K562 (cell line): ENCODE results near the gene CREM. TPM values are rescaled to one million over a fixed set of nuclear protein-coding genes. Genes with fewer than 3 reads are reported as not detected.
A peak's percentile ranks its signal among the peaks of the same experiment; 100 is the strongest.

Source experiments
- ARID1B ChIP-seq: fragments of 450-650 bp; IDR thresholded peaks from 2 replicates; pipeline ENCODE4 v1.6.1; 2016; ENCODE audit warnings: antibody characterized with exemption, mild to moderate bottlenecking, inconsistent platforms
- ATF4 ChIP-seq: fragments of 450-650 bp; formaldehyde crosslinking; IDR thresholded peaks from 2 replicates; pipeline ENCODE4 v1.4.0; 2022; ENCODE audit warnings: mild to moderate bottlenecking, moderate library complexity
- ATF7 ChIP-seq: fragments of 450-650 bp; IDR thresholded peaks from 2 replicates; pipeline ENCODE4 v1.7.1; 2014; ENCODE audit warnings: mild to moderate bottlenecking, moderate library complexity
- CUX1 ChIP-seq: fragments of 200-800 bp; sonication (Bioruptor generic); IDR thresholded peaks from 2 replicates; pipeline ENCODE4 v1.6.1; 2016; ENCODE audit warnings: missing genetic modification characterization, missing compliant biosample characterization
- DPF2 ChIP-seq: fragments of 450-650 bp; IDR thresholded peaks from 2 replicates; pipeline ENCODE4 v1.6.1; 2016
- HIVEP1 ChIP-seq: fragments of 250-450 bp; sonication (Bioruptor Pico); IDR thresholded peaks from 2 replicates; pipeline ENCODE4 v1.4.0; 2020; ENCODE audit warnings: mild to moderate bottlenecking
- HMG20A ChIP-seq: fragments of 450-650 bp; formaldehyde crosslinking; conservative IDR thresholded peaks from 2 replicates; pipeline ENCODE4 v1.4.0; 2020; ENCODE audit warnings: mild to moderate bottlenecking, mixed read lengths
- JUN ChIP-seq, 2 experiments: sonication (generic) in 1 of 2; formaldehyde crosslinking in 1 of 2; IDR thresholded peaks; 2 replicates each; pipeline versions ENCODE4 v1.6.1 to v1.8.0; 2012 to 2022; ENCODE audit warnings: borderline replicate concordance in 2 of 2, mild to moderate bottlenecking in 2 of 2, improper control_type of control experiment in 1 of 2, low read depth in 1 of 2, low read length in 1 of 2, missing genetic modification reagents in 1 of 2
- KDM1A ChIP-seq, 2 experiments: fragments of 450-650 bp; IDR thresholded peaks; 2 replicates each; pipeline ENCODE4 v1.6.1; 2016; ENCODE audit warnings: mild to moderate bottlenecking in 2 of 2
- MBD1 ChIP-seq: fragments of 250-450 bp; sonication (Bioruptor Pico); IDR thresholded peaks from 2 replicates; pipeline ENCODE4 v1.8.0; 2022; ENCODE audit warnings: inconsistent platforms
- MYC ChIP-seq, 2 experiments: fragments of 250-450 bp in 1 of 2; sonication (Bioruptor Pico) in 1 of 2; IDR thresholded peaks; 2 replicates each; pipeline versions ENCODE4 v1.5.1 to v1.6.1; 2012 to 2021; ENCODE audit warnings: low read depth in 2 of 2, borderline replicate concordance in 1 of 2, improper control_type of control experiment in 1 of 2, low read length in 1 of 2, mild to moderate bottlenecking in 1 of 2, moderate library complexity in 1 of 2
- NELFE ChIP-seq: IDR thresholded peaks from 2 replicates; pipeline ENCODE4 v1.6.1; 2011; ENCODE audit warnings: mild to moderate bottlenecking; ENCODE audit not compliant: insufficient read depth, insufficient read length
- NUFIP1 ChIP-seq: fragments of 450-650 bp; IDR thresholded peaks from 2 replicates; pipeline ENCODE4 v1.6.1; 2018; ENCODE audit not compliant: partially characterized antibody
- PHTF2 ChIP-seq: fragments of 250-450 bp; sonication (Bioruptor Pico); IDR thresholded peaks from 2 replicates; pipeline ENCODE4 v1.5.0; 2021; ENCODE audit warnings: mild to moderate bottlenecking
- SMARCE1 ChIP-seq: fragments of 450-650 bp; IDR thresholded peaks from 2 replicates; pipeline ENCODE4 v1.7.1; 2016; ENCODE audit warnings: mild to moderate bottlenecking
- TRIM24 ChIP-seq, 2 experiments: fragments of 450-650 bp; IDR thresholded peaks; 2 replicates each; pipeline ENCODE4 v1.6.1; 2016
- ZNF639 ChIP-seq, 2 experiments: fragments of 200-800 bp in 1 of 2; sonication (Bioruptor generic) in 1 of 2; sonication (generic) in 1 of 2; formaldehyde crosslinking in 1 of 2; IDR thresholded peaks in 1 of 2; conservative IDR thresholded peaks in 1 of 2; 2 replicates each; pipeline versions ENCODE4 v1.5.0 to v1.6.1; 2016 to 2020; ENCODE audit warnings: missing compliant biosample characterization in 1 of 2, missing genetic modification characterization in 1 of 2, missing genetic modification reagents in 1 of 2
- ZNF76 ChIP-seq: fragments of 250-450 bp; sonication (Bioruptor Pico); IDR thresholded peaks from 2 replicates; pipeline ENCODE4 v1.4.0; 2020; ENCODE audit warnings: mild to moderate bottlenecking, moderate library complexity, borderline replicate concordance
- polyA plus RNA-seq, 8 experiments: library from polyadenylated mRNA; depleted of rRNA in 4 of 8; stranded (reverse) in 5 of 8; unstranded in 3 of 8; fragments of >200 nt; fragmentation: Nextera tagmentation in 2 of 8; fragmentation: Illumina TruSeq in 1 of 8; extraction: Ambion mirVana in 2 of 8; extraction: Trizol in 1 of 8; gene quantifications; 2 replicates each; pipeline versions ENCODE4 v1.2.1 to v1.2.3, GENCODE V29; 2011 to 2014; ENCODE audit warnings: inconsistent platforms in 1 of 8, missing spikeins in 1 of 8
- total RNA-seq, 7 experiments: library from RNA; depleted of rRNA in 6 of 7; stranded (reverse); fragments of >200 nt in 6 of 7; fragmentation: Illumina TruSeq in 2 of 7; extraction: Trizol in 2 of 7; gene quantifications; 2 replicates each; pipeline versions ENCODE4 v1.2.1 to v1.2.3, GENCODE V29; 2011 to 2021; ENCODE audit warnings: low replicate concordance in 1 of 7

The CREM gene
- total and polyA plus RNA-seq, 9 of the 15 experiments (the other 6 are each of a cell fraction or from before 2014, with no cell fraction given) = 39.1 to 70.2 (median 48.3) TPM

GRCh38 chr10:35259769-35260397, 133.2 kb downstream of the CREM start (continued):
- peak; percentile 63; the same call in 1 of the 2 replicates for TF ChIP-seq SMARCE1
- TF ChIP-seq DPF2 = peak; percentile 54; the same call in 1 of the 2 replicates
- TF ChIP-seq ARID1B = peak; percentile 65
- TF ChIP-seq ZNF639 (CRISPR knock-in tag; conservative IDR thresholded peaks at IDR 0.05 in 1 of 2, IDR thresholded peaks at IDR 0.05 in 1 of 2) = no peak
- TF ChIP-seq TRIM24 (IDR thresholded peaks at IDR 0.05) = peak in 1 of 2 experiments; percentile 66; a peak in 1 of 4 replicates
- no peak for TF ChIP-seq MYC (IDR thresholded peaks at IDR 0.05; ENCODE audit: low read depth, low read length)
- no peak for TF ChIP-seq MYC (CRISPR knock-in tag; IDR thresholded peaks at IDR 0.05; ENCODE audit: borderline replicate concordance, low read depth)
- TF ChIP-seq ATF7 = peak; percentile 42; the same call in 1 of the 2 replicates
- no peak for TF ChIP-seq ZNF76 (CRISPR knock-in tag)
- no peak for TF ChIP-seq KDM1A (IDR thresholded peaks at IDR 0.05)
- no peak for TF ChIP-seq NUFIP1
- no peak for TF ChIP-seq MBD1 (CRISPR knock-in tag)
- TF ChIP-seq ATF4 (CRISPR knock-in tag) = no peak
- peak; percentile 90 for TF ChIP-seq JUN (IDR thresholded peaks at IDR 0.05; ENCODE audit: borderline replicate concordance, low read depth, low read length)
- TF ChIP-seq JUN (CRISPR knock-in tag; IDR thresholded peaks at IDR 0.05; ENCODE audit: borderline replicate concordance) = no peak
- no peak for TF ChIP-seq HIVEP1 (CRISPR knock-in tag)
- no peak for TF ChIP-seq CUX1 (CRISPR knock-in tag)
- no peak for TF ChIP-seq NELFE
- TF ChIP-seq HMG20A = no peak
- no peak for TF ChIP-seq PHTF2 (CRISPR knock-in tag)
